Fibroblast of villous mesenchyme (primary cell): ENCODE data around the gene NHS. TPM values are rescaled to one million over a fixed set of nuclear protein-coding genes. Genes with fewer than 3 reads are reported as not detected.

ENCODE experiments used
- DNase-seq: peaks from one replicate; pipeline ENCODE4 v3.0.0-alpha.2; 2010; ENCODE audit warnings: low read depth
- H3K4me3 ChIP-seq: 2 replicates; pipeline ENCODE4 v1.5.1; 2011; ENCODE audit warnings: low read depth, mild to moderate bottlenecking, low read length
- CTCF ChIP-seq: IDR thresholded peaks from 2 replicates; pipeline ENCODE4 v1.5.1; 2012; ENCODE audit warnings: low read depth, mild to moderate bottlenecking, low read length; ENCODE audit not compliant: insufficient read depth
- total RNA-seq: library from RNA; depleted of rRNA; stranded (reverse); fragments of >200 nt; gene quantifications from 2 replicates; pipeline ENCODE4 v1.2.3, GENCODE V29; 2012

Gene NHS
- total RNA-seq, 1 donor, result 5.2 TPM

GRCh38 chrX:17475449-17476217, 100.6 kb downstream of the NHS start:
- TF ChIP-seq CTCF, result no peak
- DNase-seq, result no peak
- H3K4me3 ChIP-seq, result no peak overlapping the region

GRCh38 chrX:17476411-17476810, 101.4 kb downstream of the NHS start:
- no peak overlapping the region for H3K4me3 ChIP-seq
- DNase-seq, result no peak
- TF ChIP-seq CTCF, result no peak

DNA sequence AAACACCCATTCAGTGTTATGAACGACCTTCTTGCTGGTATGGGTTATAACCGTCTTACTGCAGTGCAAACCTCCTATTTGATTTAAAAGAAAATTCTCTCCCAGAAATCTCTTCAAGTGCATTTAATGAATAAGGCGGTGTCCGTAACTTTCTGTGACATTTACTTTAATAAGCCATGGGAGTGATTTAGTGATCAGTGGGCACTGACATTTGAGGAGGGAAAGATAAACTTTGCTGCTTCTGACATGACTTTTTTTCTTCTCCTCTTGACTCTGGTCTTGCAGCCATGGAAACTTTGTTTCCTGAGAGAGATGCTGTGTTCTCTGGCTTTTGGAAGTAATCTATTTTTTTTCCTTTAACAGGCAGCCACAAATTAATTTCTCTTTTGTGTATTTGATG, 106.1 kb downstream of the NHS start:
- TF ChIP-seq CTCF, result no peak
- no peak for DNase-seq
- H3K4me3 ChIP-seq, result no peak overlapping the region

DNA sequence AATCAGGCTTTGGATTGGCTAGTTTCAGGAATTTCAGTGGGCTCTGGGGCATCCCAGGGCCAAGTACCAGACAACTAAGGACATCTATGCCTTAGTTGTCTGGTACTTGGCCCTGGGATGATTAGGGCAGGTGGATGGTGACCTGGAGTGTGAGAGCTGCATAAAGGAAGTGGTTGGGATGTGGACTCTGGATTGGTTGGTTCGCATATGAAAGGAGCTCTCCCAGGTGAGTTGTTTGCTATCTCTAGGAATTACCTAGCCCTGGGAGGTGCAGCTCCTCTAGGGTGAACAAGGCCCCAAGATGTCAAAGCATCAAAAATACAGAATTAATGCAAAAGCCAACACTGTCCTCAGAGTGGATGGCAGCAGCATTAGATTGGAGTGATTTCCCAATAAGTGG, 109.6 kb downstream of the NHS start:
- DNase-seq, result no peak
- TF ChIP-seq CTCF, result no peak
- no peak overlapping the region for H3K4me3 ChIP-seq

DNA sequence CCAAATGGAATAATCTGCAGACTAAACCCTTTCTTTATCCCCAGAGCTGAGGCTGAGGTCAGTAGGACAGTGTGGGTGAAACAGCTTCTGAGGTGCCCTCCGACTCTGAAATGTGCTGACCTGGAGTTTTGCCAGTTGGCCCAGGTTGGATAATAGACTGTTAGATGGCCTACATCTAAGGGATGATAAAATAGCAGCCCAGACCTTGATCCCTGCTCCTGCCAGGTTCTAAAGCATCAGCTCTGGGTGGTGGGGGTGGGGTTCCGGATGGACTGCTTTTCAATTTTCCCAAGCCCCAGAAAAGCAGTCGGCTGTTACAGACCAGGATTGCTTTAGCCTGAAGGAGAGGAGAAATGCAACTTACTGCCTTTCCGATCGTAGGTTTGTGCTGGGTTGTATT, 110.4 kb downstream of the NHS start:
- H3K4me3 ChIP-seq, result no peak overlapping the region
- TF ChIP-seq CTCF, result no peak
- DNase-seq, result no peak

DNA sequence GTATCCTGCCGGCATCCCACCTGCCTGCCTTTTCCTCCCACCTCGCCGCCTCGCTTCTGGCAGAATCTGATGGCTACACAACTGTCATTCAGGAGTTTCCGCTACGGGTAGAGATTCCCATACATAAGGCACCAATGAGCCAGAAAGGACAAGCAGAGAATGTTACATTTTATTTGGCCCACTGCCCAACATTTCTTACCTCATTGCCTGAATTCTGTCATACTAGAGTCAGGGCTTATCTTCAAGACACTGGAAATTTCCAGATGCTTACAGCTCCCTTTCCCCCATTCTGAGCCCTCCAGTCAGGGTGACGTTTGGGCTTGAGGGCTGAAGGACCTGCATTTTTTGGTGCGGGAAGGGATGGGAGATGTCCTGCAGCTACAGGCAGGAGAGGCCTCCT, 113.0 kb downstream of the NHS start:
- TF ChIP-seq CTCF, result no peak
- no peak overlapping the region for H3K4me3 ChIP-seq
- DNase-seq, result no peak

DNA sequence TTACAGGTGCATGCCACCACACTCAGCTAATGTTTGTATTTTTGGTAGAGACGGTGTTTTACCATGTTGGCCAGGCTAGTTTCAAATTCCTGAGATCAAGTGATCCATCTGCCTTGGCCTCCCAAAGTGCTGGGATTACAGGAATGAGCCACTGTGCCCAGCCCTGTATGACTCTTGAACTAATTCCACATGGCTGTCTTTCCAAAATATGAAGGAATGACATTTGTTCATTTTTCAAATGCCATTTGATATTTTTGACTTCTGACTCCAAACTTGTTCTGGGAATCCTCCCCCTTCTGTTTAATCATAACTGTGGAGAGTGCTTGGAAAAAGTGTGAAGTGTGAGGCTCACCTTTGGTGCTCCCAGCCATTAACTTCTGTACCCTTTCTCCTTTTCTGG, 119.2 kb downstream of the NHS start:
- no peak overlapping the region for H3K4me3 ChIP-seq
- no peak for DNase-seq
- TF ChIP-seq CTCF, result no peak
